GF-D8 (cell line): ENCODE measurements around the gene CENPL.

ENCODE experiments used
- DNase-seq: peaks from one replicate; lab custom pipeline; 2025; lab: John Stamatoyannopoulos, UW

Gene CENPL

GRCh38 chr1:173758110-173758509 is 66.6 kb downstream of the CENPL start:
- DNase-seq: no peak

- DNase-seq: no peak
These were observed 67.0 kb downstream of the CENPL start for GRCh38 chr1:173757666-173758065.

GRCh38 chr1:173753830-173754229 is 70.9 kb downstream of the CENPL start:
- DNase-seq: no peak
